SK-N-SH treated with all-trans-retinoic acid at 6 μM for 48 hours (cell line): ENCODE data around the gene LMO7.

Source experiments
- RARB ChIP-seq: fragments of 250-450 bp; sonication (Bioruptor Pico); IDR thresholded peaks from 2 replicates; pipeline ENCODE4 v1.8.0; 2021; ENCODE audit warnings: mild to moderate bottlenecking, moderate library complexity
- SNAI2 ChIP-seq: fragments of 250-450 bp; sonication (Bioruptor Pico); IDR thresholded peaks from 2 replicates; pipeline ENCODE4 v1.5.0; 2020; ENCODE audit warnings: mild to moderate bottlenecking, moderate library complexity
- ZC3H10 ChIP-seq: fragments of 250-450 bp; sonication (Bioruptor Pico); IDR thresholded peaks from 2 replicates; pipeline ENCODE4 v1.5.1; 2021; ENCODE audit warnings: mild to moderate bottlenecking, moderate library complexity
- ZFP3 ChIP-seq: fragments of 250-450 bp; sonication (Bioruptor Pico); IDR thresholded peaks from 2 replicates; pipeline ENCODE4 v1.5.0; 2020; ENCODE audit warnings: mild to moderate bottlenecking, moderate library complexity
- ZFP30 ChIP-seq: fragments of 450-650 bp; formaldehyde crosslinking; IDR thresholded peaks from 2 replicates; pipeline ENCODE4 v1.5.0; 2022; ENCODE audit warnings: mild to moderate bottlenecking, moderate library complexity
- TF ChIP-seq, protein P1 (sequence below): fragments of 250-450 bp; sonication (Bioruptor Pico); IDR thresholded peaks from 2 replicates; pipeline ENCODE4 v1.8.0; 2020; ENCODE audit warnings: mild to moderate bottlenecking, moderate library complexity, borderline replicate concordance
- TF ChIP-seq, protein P2 (sequence below): fragments of 250-450 bp; sonication (Bioruptor Pico); IDR thresholded peaks from 2 replicates; pipeline ENCODE4 v1.5.1; 2020; ENCODE audit warnings: low read depth, mild to moderate bottlenecking, moderate library complexity
- TF ChIP-seq, protein P3 (sequence below): fragments of 250-450 bp; sonication (Bioruptor Pico); IDR thresholded peaks from 2 replicates; pipeline ENCODE4 v1.8.0; 2021; ENCODE audit warnings: low read depth, mild to moderate bottlenecking, moderate library complexity, borderline replicate concordance
- TF ChIP-seq, protein P4 (sequence below): fragments of 250-450 bp; sonication (Bioruptor Pico); IDR thresholded peaks from 2 replicates; pipeline ENCODE4 v1.5.0; 2020; ENCODE audit warnings: mild to moderate bottlenecking, moderate library complexity

DNA sequence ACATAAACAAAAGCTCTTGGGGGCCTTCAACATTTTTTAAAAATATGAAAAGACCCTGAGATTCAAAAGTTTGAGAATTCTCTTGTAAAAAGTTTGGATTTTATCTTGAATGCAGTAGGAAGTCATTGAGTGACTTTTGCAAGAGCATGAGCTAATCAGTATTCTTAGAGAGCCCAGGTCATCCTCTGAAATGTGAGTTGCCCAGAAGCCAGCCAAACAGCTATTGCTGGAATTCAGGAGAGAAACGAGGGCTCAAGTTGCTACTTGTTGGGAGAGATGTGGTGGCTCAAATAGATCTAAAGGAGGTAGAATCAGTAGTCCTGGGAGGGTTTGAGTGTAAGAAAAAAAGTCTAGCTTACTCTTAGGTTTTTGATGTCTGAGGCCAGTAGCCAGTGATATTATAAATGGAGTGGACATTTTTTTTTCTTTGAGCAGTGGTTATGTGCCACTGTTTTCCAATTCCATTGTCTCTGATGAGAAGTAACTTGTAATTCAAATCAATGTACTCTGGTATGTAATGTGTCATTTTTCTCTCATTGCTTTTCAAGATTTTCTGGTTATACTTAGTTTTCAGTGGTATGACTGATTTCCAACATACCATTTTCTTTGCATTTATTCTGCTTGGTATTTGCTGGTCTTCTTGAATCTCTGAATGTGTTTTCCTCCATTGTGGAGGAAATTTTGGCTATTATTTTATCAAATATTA lies 30.7 kb downstream of the LMO7 start:
- TF ChIP-seq, protein P1, sequence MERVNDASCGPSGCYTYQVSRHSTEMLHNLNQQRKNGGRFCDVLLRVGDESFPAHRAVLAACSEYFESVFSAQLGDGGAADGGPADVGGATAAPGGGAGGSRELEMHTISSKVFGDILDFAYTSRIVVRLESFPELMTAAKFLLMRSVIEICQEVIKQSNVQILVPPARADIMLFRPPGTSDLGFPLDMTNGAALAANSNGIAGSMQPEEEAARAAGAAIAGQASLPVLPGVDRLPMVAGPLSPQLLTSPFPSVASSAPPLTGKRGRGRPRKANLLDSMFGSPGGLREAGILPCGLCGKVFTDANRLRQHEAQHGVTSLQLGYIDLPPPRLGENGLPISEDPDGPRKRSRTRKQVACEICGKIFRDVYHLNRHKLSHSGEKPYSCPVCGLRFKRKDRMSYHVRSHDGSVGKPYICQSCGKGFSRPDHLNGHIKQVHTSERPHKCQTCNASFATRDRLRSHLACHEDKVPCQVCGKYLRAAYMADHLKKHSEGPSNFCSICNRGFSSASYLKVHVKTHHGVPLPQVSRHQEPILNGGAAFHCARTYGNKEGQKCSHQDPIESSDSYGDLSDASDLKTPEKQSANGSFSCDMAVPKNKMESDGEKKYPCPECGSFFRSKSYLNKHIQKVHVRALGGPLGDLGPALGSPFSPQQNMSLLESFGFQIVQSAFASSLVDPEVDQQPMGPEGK (CRISPR knock-in tag): no peak
- TF ChIP-seq, protein P2, sequence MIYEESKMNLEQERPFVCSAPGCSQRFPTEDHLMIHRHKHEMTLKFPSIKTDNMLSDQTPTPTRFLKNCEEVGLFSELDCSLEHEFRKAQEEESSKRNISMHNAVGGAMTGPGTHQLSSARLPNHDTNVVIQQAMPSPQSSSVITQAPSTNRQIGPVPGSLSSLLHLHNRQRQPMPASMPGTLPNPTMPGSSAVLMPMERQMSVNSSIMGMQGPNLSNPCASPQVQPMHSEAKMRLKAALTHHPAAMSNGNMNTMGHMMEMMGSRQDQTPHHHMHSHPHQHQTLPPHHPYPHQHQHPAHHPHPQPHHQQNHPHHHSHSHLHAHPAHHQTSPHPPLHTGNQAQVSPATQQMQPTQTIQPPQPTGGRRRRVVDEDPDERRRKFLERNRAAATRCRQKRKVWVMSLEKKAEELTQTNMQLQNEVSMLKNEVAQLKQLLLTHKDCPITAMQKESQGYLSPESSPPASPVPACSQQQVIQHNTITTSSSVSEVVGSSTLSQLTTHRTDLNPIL (CRISPR knock-in tag): no peak
- no peak for TF ChIP-seq RARB (CRISPR knock-in tag)
- TF ChIP-seq ZFP3 (CRISPR knock-in tag): no peak
- TF ChIP-seq ZC3H10 (CRISPR knock-in tag): no peak
- TF ChIP-seq, protein P3, sequence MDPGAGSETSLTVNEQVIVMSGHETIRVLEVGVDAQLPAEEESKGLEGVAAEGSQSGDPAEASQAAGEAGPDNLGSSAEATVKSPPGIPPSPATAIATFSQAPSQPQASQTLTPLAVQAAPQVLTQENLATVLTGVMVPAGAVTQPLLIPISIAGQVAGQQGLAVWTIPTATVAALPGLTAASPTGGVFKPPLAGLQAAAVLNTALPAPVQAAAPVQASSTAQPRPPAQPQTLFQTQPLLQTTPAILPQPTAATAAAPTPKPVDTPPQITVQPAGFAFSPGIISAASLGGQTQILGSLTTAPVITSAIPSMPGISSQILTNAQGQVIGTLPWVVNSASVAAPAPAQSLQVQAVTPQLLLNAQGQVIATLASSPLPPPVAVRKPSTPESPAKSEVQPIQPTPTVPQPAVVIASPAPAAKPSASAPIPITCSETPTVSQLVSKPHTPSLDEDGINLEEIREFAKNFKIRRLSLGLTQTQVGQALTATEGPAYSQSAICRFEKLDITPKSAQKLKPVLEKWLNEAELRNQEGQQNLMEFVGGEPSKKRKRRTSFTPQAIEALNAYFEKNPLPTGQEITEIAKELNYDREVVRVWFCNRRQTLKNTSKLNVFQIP (CRISPR knock-in tag): no peak
- no peak for TF ChIP-seq ZFP30 (CRISPR knock-in tag)
- TF ChIP-seq SNAI2 (CRISPR knock-in tag): no peak
- TF ChIP-seq, protein P4, sequence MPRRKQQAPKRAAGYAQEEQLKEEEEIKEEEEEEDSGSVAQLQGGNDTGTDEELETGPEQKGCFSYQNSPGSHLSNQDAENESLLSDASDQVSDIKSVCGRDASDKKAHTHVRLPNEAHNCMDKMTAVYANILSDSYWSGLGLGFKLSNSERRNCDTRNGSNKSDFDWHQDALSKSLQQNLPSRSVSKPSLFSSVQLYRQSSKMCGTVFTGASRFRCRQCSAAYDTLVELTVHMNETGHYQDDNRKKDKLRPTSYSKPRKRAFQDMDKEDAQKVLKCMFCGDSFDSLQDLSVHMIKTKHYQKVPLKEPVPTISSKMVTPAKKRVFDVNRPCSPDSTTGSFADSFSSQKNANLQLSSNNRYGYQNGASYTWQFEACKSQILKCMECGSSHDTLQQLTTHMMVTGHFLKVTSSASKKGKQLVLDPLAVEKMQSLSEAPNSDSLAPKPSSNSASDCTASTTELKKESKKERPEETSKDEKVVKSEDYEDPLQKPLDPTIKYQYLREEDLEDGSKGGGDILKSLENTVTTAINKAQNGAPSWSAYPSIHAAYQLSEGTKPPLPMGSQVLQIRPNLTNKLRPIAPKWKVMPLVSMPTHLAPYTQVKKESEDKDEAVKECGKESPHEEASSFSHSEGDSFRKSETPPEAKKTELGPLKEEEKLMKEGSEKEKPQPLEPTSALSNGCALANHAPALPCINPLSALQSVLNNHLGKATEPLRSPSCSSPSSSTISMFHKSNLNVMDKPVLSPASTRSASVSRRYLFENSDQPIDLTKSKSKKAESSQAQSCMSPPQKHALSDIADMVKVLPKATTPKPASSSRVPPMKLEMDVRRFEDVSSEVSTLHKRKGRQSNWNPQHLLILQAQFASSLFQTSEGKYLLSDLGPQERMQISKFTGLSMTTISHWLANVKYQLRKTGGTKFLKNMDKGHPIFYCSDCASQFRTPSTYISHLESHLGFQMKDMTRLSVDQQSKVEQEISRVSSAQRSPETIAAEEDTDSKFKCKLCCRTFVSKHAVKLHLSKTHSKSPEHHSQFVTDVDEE (CRISPR knock-in tag): no peak
